HG02642 (cell line): ENCODE data around the gene USP17L10.
"Not testable (repeated sequence)": the region's sequence is repeated elsewhere in the genome, so short reads cannot be mapped to it uniquely, and the experiment has no call there.

Source experiments
- ATAC-seq: cut with Tn5 transposase; IDR thresholded peaks from one replicate; pipeline ENCODE4 v1.9.1; 2021; ENCODE audit warnings: mild to moderate bottlenecking; ENCODE audit not compliant: unreplicated experiment, poor library complexity

Gene USP17L10, protein sequence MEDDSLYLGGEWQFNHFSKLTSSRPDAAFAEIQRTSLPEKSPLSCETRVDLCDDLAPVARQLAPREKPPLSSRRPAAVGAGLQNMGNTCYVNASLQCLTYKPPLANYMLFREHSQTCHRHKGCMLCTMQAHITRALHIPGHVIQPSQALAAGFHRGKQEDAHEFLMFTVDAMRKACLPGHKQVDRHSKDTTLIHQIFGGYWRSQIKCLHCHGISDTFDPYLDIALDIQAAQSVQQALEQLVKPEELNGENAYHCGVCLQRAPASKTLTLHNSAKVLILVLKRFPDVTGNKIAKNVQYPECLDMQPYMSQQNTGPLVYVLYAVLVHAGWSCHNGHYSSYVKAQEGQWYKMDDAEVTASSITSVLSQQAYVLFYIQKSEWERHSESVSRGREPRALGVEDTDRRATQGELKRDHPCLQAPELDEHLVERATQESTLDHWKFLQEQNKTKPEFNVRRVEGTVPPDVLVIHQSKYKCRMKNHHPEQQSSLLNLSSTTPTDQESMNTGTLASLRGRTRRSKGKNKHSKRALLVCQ

DNA sequence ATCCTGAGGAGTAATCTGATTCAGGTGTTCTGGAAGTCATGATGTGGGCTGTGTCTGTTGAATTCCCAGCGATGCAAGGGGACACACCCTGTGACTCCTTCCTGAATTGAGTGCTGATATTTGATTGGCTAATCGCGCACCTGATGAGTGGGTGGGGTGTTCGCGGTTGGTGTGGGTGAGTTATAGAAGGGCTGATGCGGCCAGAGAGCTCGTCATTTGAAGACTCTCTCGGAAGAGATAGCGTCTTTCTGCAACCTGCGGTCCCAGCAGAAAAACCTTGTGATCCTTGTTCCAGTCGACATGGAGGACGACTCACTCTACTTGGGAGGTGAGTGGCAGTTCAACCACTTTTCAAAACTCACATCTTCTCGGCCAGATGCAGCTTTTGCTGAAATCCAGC lies at the start of gene USP17L10:
Gene USP17L10 (plus strand): TSS at position 301 of the 400 bp plus-strand sequence. CDS start 0 bp downstream, at position 301.
- not testable (repeated sequence) for ATAC-seq

DNA sequence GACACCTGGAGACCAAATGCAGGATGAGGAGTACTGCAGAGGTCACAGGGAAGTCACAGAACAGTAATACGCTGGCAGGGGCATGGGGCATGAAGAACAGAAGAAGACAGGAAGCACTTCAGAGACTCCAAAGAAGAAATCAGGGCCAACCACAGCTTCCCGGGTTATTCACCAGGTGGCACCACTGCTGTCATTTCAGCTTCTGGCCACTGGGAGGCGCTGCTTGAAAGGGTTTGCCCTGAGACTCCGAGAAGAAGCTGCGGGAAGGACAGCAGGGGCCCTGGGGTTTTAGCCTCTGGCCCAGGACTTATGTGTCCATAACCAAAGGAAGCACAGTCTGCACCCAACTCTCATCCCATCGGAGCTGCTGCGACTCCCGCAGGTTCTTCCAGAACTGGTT lies 44.5 kb upstream of the USP17L10 start:
- not testable (repeated sequence) for ATAC-seq

DNA sequence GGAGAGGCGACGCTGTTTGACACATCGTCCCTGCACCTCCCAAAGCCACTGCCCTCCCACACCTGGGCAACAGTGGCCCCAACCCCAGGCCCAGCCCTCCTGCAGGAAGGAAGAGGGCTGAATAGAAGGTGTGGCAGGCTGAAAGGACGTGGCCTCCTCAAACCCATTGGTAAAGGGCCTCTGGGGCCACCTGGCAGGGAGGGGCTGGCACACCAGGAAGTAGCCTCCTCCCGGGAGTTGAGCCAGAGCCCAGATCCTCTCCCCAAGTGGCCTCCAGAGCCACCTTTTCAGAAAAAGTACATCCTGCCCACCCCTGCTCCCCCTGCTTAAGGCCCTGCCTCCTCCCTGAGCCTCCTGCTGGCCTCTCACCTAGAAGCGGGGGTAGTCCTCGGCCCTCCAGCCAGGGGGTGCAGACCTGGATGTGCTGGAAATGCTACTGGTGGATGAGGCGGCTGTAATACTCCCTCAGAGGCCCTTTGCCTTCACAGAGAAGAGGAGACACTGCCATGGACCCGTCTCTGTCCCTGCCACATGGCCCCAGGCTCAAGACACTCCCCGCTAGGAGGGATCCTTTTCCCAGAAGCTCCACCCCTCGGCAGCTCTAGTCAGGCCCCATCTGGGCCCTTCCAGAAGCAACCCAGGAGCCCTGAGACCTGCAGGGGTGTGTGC lies 40.5 kb upstream of the USP17L10 start, which contains the start of gene FAM90A26:
Gene FAM90A26 (plus strand): TSS at position 619 of the 669 bp plus-strand sequence. CDS start 2,764 bp downstream, outside the sequence.
- not testable (repeated sequence) for ATAC-seq

DNA sequence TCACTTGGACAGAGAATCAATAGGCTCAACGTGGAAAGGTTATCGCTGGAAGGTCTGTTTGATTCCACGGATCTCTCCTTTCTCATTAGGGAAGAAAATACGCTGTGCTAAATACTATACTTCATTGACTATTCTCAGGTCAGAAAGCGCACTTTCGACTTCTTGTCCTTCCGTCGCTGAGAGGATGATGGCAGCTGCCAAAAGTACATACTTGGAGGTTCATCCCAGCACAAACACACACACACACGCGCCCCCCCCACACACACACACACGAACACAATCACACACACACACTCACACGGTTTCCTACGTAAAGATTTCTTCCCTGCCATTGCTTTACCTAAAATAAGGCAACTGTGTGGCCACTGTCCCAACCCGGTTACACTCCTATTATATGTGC lies 4.2 kb downstream of the USP17L10 start:
- ATAC-seq = not testable (repeated sequence)

DNA sequence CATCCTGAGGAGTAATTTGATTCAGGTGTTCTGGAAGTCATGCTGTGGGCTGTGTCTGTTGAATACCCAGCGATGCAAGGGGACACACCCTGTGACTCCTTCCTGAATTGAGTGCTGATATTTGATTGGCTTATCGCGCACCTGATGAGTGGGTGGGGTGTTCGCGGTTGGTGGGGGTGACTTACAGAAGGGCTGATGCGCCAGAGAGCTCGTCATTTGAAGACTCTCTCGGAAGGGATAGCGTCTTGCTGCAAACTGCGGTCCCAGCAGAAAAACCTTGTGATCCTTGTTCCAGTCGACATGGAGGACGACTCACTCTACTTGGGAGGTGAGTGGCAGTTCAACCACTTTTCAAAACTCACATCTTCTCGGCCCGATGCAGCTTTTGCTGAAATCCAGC lies 4.6 kb downstream of the USP17L10 start, which contains the start of gene USP17L11:
Gene USP17L11 (plus strand): TSS at position 301 of the 400 bp plus-strand sequence. CDS start 0 bp downstream, at position 301.
- ATAC-seq = not testable (repeated sequence)

DNA sequence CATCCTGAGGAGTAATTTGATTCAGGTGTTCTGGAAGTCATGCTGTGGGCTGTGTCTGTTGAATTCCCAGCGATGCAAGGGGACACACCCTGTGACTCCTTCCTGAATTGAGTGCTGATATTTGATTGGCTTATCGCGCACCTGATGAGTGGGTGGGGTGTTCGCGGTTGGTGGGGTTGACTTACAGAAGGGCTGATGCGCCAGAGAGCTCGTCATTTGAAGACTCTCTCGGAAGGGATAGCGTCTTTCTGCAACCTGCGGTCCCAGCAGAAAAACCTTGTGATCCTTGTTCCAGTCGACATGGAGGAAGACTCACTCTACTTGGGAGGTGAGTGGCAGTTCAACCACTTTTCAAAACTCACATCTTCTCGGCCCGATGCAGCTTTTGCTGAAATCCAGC lies 9.4 kb downstream of the USP17L10 start, which contains the start of gene USP17L12:
Gene USP17L12 (plus strand): TSS at position 301 of the 400 bp plus-strand sequence. CDS start 0 bp downstream, at position 301.
- ATAC-seq = not testable (repeated sequence)

DNA sequence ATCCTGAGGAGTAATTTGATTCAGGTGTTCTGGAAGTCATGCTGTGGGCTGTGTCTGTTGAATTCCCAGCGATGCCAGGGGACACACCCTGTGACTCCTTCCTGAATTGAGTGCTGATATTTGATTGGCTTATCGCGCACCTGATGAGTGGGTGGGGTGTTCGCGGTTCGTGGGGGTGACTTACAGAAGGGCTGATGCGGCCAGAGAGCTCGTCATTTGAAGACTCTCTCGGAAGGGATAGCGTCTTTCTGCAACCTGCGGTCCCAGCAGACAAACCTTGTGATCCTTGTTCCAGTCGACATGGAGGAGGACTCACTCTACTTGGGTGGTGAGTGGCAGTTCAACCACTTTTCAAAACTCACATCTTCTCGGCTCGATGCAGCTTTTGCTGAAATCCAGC lies 14.1 kb downstream of the USP17L10 start, which contains the start of gene USP17L13:
Gene USP17L13 (plus strand): TSS at position 301 of the 400 bp plus-strand sequence. CDS start 0 bp downstream, at position 301.
- not testable (repeated sequence) for ATAC-seq

DNA sequence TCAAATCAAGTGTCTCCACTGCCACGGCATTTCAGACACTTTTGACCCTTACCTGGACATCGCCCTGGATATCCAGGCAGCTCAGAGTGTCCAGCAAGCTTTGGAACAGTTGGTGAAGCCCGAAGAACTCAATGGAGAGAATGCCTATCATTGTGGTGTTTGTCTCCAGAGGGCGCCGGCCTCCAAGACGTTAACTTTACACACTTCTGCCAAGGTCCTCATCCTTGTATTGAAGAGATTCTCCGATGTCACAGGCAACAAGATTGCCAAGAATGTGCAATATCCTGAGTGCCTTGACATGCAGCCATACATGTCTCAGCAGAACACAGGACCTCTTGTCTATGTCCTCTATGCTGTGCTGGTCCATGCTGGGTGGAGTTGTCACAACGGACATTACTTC lies 19.8 kb downstream of the USP17L10 start:
- ATAC-seq = not testable (repeated sequence)

DNA sequence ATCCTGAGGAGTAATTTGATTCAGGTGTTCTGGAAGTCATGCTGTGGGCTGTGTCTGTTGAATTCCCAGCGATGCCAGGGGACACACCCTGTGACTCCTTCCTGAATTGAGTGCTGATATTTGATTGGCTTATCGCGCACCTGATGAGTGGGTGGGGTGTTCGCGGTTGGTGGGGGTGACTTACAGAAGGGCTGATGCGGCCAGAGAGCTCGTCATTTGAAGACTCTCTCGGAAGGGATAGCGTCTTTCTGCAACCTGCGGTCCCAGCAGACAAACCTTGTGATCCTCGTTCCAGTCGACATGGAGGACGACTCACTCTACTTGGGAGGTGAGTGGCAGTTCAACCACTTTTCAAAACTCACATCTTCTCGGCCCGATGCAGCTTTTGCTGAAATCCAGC lies 23.6 kb downstream of the USP17L10 start, which contains the start of gene USP17L15:
Gene USP17L15 (plus strand): TSS at position 301 of the 400 bp plus-strand sequence. CDS start 0 bp downstream, at position 301.
- ATAC-seq = not testable (repeated sequence)

DNA sequence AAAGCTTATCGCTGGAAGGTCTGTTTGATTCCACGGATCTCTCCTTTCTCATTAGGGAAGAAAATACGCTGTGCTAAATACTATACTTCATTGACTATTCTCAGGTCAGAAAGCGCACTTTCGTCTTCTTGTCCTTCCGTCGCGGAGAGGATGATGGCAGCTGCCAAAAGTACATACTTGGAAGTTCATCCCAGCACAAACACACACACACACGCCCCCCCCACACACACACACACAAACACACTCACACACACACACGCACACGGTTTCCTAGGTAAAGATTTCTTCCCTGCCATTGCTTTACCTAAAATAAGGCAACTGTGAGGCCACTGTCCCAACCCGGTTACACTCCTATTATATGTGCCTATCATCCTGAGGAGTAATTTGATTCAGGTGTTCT lies 28.0 kb downstream of the USP17L10 start:
- not testable (repeated sequence) for ATAC-seq

DNA sequence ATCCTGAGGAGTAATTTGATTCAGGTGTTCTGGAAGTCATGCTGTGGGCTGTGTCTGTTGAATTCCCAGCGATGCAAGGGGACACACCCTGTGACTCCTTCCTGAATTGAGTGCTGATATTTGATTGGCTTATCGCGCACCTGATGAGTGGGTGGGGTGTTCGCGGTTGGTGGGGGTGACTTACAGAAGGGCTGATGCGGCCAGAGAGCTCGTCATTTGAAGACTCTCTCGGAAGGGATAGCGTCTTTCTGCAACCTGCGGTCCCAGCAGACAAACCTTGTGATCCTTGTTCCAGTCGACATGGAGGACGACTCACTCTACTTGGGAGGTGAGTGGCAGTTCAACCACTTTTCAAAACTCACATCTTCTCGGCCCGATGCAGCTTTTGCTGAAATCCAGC lies 33.1 kb downstream of the USP17L10 start, which contains the start of gene USP17L17:
Gene USP17L17 (plus strand): TSS at position 301 of the 400 bp plus-strand sequence. CDS start 0 bp downstream, at position 301.
- ATAC-seq = not testable (repeated sequence)

DNA sequence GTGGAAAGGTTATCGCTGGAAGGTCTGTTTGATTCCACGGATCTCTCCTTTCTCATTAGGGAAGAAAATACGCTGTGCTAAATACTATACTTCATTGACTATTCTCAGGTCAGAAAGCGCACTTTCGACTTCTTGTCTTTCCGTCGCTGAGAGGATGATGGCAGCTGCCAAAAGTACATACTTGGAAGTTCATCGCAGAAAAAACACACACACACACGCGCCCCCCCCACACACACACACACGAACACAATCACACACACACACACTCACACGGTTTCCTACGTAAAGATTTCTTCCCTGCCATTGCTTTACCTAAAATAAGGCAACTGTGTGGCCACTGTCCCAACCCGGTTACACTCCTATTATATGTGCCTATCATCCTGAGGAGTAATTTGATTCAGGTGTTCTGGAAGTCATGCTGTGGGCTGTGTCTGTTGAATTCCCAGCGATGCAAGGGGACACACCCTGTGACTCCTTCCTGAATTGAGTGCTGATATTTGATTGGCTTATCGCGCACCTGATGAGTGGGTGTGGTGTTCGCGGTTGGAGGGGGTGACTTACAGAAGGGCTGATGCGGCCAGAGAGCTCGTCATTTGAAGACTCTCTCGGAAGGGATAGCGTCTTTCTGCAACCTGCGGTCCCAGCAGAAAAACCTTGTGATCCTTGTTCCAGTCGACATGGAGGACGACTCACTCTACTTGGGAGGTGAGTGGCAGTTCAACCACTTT lies 37.7 kb downstream of the USP17L10 start, which contains the start of gene USP17L18:
Gene USP17L18 (plus strand): TSS at position 678 of the 728 bp plus-strand sequence. CDS start 0 bp downstream, at position 678.
- not testable (repeated sequence) for ATAC-seq

DNA sequence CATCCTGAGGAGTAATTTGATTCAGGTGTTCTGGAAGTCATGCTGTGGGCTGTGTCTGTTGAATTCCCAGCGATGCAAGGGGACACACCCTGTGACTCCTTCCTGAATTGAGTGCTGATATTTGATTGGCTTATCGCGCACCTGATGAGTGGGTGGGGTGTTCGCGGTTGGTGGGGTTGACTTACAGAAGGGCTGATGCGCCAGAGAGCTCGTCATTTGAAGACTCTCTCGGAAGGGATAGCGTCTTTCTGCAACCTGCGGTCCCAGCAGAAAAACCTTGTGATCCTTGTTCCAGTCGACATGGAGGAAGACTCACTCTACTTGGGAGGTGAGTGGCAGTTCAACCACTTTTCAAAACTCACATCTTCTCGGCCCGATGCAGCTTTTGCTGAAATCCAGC lies 42.6 kb downstream of the USP17L10 start, which contains the start of gene USP17L19:
Gene USP17L19 (plus strand): TSS at position 301 of the 400 bp plus-strand sequence. CDS start 0 bp downstream, at position 301.
- ATAC-seq = not testable (repeated sequence)

DNA sequence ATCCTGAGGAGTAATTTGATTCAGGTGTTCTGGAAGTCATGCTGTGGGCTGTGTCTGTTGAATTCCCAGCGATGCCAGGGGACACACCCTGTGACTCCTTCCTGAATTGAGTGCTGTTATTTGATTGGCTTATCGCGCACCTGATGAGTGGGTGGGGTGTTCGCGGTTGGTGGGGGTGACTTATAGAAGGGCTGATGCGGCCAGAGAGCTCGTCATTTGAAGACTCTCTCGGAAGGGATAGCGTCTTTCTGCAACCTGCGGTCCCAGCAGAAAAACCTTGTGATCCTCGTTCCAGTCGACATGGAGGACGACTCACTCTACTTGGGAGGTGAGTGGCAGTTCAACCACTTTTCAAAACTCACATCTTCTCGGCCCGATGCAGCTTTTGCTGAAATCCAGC lies 47.4 kb downstream of the USP17L10 start, which contains the start of gene USP17L20:
Gene USP17L20 (plus strand): TSS at position 301 of the 400 bp plus-strand sequence. CDS start 0 bp downstream, at position 301.
- not testable (repeated sequence) for ATAC-seq
